ENCODE results near the gene PAF1. TPM values are rescaled to one million over a fixed set of nuclear protein-coding genes. Genes with fewer than 3 reads are reported as not detected.
A peak's percentile ranks its signal among the peaks of the same experiment; 100 is the strongest.

The PAF1 gene
- total RNA-seq, 1 donor from 2014 or later = 32.5 TPM

DNA sequence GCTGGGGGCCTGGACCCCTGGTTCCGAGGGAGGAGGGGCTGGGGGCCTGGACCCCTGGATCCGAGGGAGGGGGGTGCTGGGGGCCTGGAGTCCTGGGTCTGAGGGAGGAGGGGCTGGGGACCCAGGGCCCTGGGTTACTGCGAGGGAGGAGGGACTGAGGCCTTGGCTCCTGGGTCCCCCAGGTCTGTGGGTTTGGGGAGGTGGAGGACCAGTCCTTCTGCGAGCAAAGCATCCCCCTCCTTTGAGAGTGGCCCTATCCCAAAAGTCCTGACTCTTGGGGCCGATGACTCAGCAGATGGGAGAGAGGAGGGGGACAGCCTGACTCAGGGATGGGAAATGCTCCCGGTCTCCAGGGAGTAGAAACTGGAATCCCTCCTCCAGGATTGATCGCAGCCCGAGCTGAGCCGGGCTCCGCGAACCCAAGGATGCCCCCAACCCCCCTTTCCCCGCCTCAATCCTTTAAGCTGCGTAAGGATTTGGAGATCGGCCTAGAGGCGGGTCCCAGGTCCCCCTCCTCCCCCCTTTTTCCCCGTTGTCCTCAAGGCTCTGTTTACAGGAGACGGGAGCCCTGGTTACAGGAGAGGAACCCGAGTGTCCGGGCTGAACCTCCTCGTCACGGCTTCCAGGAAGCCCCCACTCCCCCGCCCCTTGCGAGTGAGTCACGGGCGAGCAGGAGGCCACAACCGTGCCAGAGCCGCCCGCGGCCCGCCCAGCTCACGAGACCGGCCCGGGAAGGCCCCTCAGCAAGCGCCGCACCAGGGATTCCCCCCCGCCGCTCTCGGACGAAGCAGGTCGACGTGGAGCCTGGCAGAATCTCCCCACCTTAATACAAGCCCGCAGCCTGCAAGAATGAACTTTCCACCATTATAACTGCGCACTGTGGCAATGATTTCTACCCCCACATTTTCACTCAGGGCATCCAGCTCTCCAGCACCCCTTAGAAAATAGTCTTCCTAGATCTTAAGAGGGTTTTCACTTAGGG lies 12.7 kb upstream of the PAF1 start:
- peaks cover 59% of the 10 kb centered on the region for H3K4me1 Mint-ChIP-seq (ENCODE audit: low read depth)
- DNase-seq (ENCODE audit: low spot score) = no peak
- peak overlapping the region; percentile 100 for H3K27ac Mint-ChIP-seq (ENCODE audit: unreplicated experiment)
- peaks cover 9% of the 10 kb centered on the region for H3K36me3 Mint-ChIP-seq (ENCODE audit: low read depth)
- H3K9me3 Mint-ChIP-seq (ENCODE audit: low read depth) = no peaks in the 10 kb centered on the region
- TF ChIP-seq CTCF (IDR thresholded peaks at IDR 0.05) = no peak
- no peaks in the 10 kb centered on the region for H3K27me3 Mint-ChIP-seq (ENCODE audit: low read depth)
- H3K4me3 Mint-ChIP-seq (ENCODE audit: unreplicated experiment) = peak overlapping the region; percentile 82

DNA sequence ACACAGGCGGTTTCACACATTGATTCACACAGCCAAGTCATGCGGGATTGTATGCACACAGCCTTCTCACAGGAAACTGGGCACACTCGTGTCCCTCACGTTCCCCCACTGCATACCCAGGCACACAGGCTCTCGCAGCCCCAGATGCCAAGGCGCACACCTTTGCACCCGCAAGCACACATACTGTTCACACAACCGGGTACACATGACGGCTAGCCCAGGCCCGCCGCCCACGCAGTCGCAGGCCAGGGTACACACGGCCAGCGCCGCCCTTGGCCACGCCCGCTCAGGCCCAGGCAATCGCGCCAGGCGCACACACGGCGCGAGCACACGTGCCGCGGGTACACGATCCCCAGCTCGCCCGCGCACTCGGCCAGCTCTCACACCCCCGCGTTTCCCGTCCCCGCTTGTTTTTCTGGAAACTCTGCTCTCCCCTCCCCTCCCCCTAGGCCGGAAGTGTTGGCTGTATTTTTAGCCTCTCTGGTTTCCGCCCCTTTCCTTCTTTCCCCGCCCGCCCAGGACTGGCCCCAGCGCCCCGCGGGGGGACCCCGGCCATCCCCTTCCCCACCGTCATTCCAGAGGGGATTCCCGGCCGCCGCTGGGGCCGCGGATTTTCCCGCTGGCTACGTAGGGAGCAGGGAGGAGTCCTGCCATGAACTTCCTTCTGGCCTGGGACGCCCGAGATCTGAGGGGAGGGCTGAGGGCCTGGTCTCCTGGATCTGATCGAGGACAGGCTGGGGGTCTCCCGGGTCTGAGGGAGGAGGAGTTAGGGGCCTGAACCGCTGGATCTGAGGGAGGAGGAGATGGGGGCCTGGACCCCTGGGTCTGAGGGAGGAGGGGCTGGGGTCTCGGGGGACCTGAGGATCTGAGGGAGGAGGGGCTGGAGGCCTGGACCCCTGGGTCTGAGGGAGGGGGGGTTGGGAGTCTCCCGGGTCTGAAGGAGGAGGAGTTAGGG lies 11.7 kb upstream of the PAF1 start:
- Mint-ChIP-seq H3K27ac (ENCODE audit: unreplicated experiment) (peak overlapping the region; percentile 100), H3K36me3 (ENCODE audit: low read depth) (no peaks in the 10 kb centered on the region), H3K4me3 (ENCODE audit: unreplicated experiment) (peak overlapping the region; percentile 82), H3K27me3 (ENCODE audit: low read depth) (no peaks in the 10 kb centered on the region), H3K9me3 (ENCODE audit: low read depth) (no peaks in the 10 kb centered on the region), H3K4me1 (ENCODE audit: low read depth) (peaks cover 59% of the 10 kb centered on the region)
- no peak for TF ChIP-seq CTCF (IDR thresholded peaks at IDR 0.05)
- DNase-seq (ENCODE audit: low spot score) = no peak

DNA sequence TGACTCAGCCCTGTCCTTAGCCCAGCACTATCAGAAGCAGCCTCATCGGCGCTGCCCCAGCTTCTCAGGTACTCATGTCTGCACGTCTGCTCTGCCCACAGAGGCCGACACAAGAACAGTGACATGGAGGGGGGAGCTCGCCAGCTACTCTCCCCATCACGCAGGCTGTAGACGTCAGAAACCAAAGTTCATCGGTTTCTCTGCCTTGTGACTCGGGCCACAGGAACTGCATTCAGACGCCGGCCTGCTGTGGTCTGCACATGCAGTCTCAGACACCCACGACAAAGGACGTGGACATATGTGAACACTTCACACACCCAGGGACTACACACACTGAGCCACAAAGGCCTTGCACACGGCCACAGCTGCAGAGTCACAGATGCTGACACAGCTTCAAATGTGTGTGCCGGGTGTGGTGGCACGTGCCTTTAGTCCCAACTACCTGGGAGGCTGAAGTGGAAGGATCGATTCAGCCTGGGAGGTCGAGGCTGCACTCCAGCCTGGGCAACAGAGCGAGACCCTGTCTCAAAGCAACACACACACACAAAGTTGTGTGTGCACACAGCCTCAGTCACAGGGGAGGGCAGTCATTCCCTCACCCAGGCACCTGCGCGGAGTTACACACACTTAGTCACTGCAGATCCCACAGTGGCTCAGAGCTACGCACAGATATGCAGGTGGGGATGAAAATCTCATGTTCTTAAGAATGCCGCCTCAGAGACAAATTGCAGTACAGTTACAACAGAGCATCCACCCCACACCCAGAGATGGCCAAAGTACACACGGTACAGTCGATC lies 10.8 kb upstream of the PAF1 start:
- H3K27me3 Mint-ChIP-seq (ENCODE audit: low read depth) = no peaks in the 10 kb centered on the region
- no peak for TF ChIP-seq CTCF (IDR thresholded peaks at IDR 0.05)
- peaks cover 62% of the 10 kb centered on the region for H3K4me1 Mint-ChIP-seq (ENCODE audit: low read depth)
- H3K27ac Mint-ChIP-seq (ENCODE audit: unreplicated experiment) = peak overlapping the region; percentile 100
- no peak for DNase-seq (ENCODE audit: low spot score)
- H3K4me3 Mint-ChIP-seq (ENCODE audit: unreplicated experiment) = no peak overlapping the region
- no peaks in the 10 kb centered on the region for H3K9me3 Mint-ChIP-seq (ENCODE audit: low read depth)
- no peaks in the 10 kb centered on the region for H3K36me3 Mint-ChIP-seq (ENCODE audit: low read depth)

GRCh38 chr19:39401070-39401548 lies 10.2 kb upstream of the PAF1 start:
- peaks cover 59% of the 10 kb centered on the region for H3K4me1 Mint-ChIP-seq (ENCODE audit: low read depth)
- DNase-seq (ENCODE audit: low spot score) = no peak
- no peaks in the 10 kb centered on the region for H3K9me3 Mint-ChIP-seq (ENCODE audit: low read depth)
- no peak overlapping the region for H3K4me3 Mint-ChIP-seq (ENCODE audit: unreplicated experiment)
- no peaks in the 10 kb centered on the region for H3K27me3 Mint-ChIP-seq (ENCODE audit: low read depth)
- TF ChIP-seq CTCF (IDR thresholded peaks at IDR 0.05) = no peak
- H3K27ac Mint-ChIP-seq (ENCODE audit: unreplicated experiment) = peak overlapping the region; percentile 100
- H3K36me3 Mint-ChIP-seq (ENCODE audit: low read depth) = no peaks in the 10 kb centered on the region
